ENCODE results near the gene GRM1. TPM values are rescaled to one million over a fixed set of nuclear protein-coding genes. Genes with fewer than 3 reads are reported as not detected.

The GRM1 gene
- polyA plus RNA-seq, 2 of the 4 experiments (the other 2 are of a cell fraction) = 0.04 TPM; not detected in 1

- Histone ChIP-seq H3K9me3 (no peaks in the 10 kb centered on the region), H3K4me2 (no peak overlapping the region), H3K27ac (no peak overlapping the region), H3K4me1 (no peaks in the 10 kb centered on the region), H3K4me3 (no peak overlapping the region)
- WGBS (ENCODE audit: missing lambda C conversion rate) = 41% methylated on average over 7 of the region's 7 CpGs
- ChIA-PET CTCF (interaction anchor here (1.0 kb wide), 1 partner anchor 46 kb away, joined by 3 read pairs; no protein-coding TSS in a partner anchor), POLR2A (no interaction called here)
- FAIRE-seq = no peak
- ATAC-seq = no peak
- DNase-seq (ENCODE audit: low read depth in 1 of 2, low spot score in 1 of 2) = no peak
- TF ChIP-seq EHF (CRISPR knock-in tag; IDR thresholded peaks at IDR 0.05) = no peak
- no peak for TF ChIP-seq KDM5A (IDR thresholded peaks at IDR 0.05)
- no peak for TF ChIP-seq GATA3 (IDR thresholded peaks at IDR 0.05; ENCODE audit: borderline replicate concordance)
- no peak for TF ChIP-seq ESRRA (IDR thresholded peaks at IDR 0.05; ENCODE audit: borderline replicate concordance, low read length)
- TF ChIP-seq NPAS2 (CRISPR knock-in tag; IDR thresholded peaks at IDR 0.05; ENCODE audit: borderline replicate concordance) = no peak
- TF ChIP-seq ZNF302 (CRISPR knock-in tag; IDR thresholded peaks at IDR 0.05) = no peak
Measured at GRCh38 chr6:146426516-146426915, 397.7 kb downstream of the GRM1 start.

- 92% methylated on average over 4 of the region's 4 CpGs for WGBS (ENCODE audit: missing lambda C conversion rate)
- no peaks in the 10 kb centered on the region for H3K9me3 ChIP-seq
- ATAC-seq = no peak
- TF ChIP-seq CBX8 (IDR thresholded peaks at IDR 0.05) (no peak), POLR2A (IDR thresholded peaks at IDR 0.05; ENCODE audit: low read length) (no peak), RNF2 (IDR thresholded peaks at IDR 0.05; ENCODE audit: borderline replicate concordance, low read depth) (no peak)
- no peaks in the 10 kb centered on the region for H3K4me1 ChIP-seq
- no peak overlapping the region for H3K4me2 ChIP-seq
- H3K27ac ChIP-seq = no peak overlapping the region
- no peak for DNase-seq (ENCODE audit: low read depth in 1 of 2, low spot score in 1 of 2)
- POLR2A ChIA-PET = no interaction called here
- no peak overlapping the region for H3K4me3 ChIP-seq
- CTCF ChIA-PET = no interaction called here
- FAIRE-seq = no peak
Measured at GRCh38 chr6:146429831-146430230, 401.0 kb downstream of the GRM1 start.

GRCh38 chr6:146433881-146434731, 405.2 kb downstream of the GRM1 start:
- WGBS (ENCODE audit: missing lambda C conversion rate) = 62% methylated on average over 31 of the region's 59 CpGs
- Histone ChIP-seq H3K4me2 (no peak overlapping the region), H3K4me1 (no peaks in the 10 kb centered on the region), H3K9me3 (no peaks in the 10 kb centered on the region), H3K27ac (no peak overlapping the region), H3K4me3 (no peak overlapping the region)
- FAIRE-seq = no peak
- ChIA-PET POLR2A (no interaction called here), CTCF (no interaction called here)
- TF ChIP-seq POLR2A (IDR thresholded peaks at IDR 0.05; ENCODE audit: low read length) (no peak), MAFK (IDR thresholded peaks at IDR 0.05; ENCODE audit: partially characterized antibody) (no peak), MAX (IDR thresholded peaks at IDR 0.05) (no peak), HDAC2 (IDR thresholded peaks at IDR 0.05) (no peak), MAZ (IDR thresholded peaks at IDR 0.05; ENCODE audit: borderline replicate concordance, low read depth, low read length) (no peak), HOXA7 (CRISPR knock-in tag; IDR thresholded peaks at IDR 0.05) (no peak), CHD2 (IDR thresholded peaks at IDR 0.05; ENCODE audit: low read length, partially characterized antibody) (no peak), RFX5 (IDR thresholded peaks at IDR 0.05) (no peak), ATOH8 (CRISPR knock-in tag; IDR thresholded peaks at IDR 0.05; ENCODE audit: low read depth) (no peak), MYC (IDR thresholded peaks at IDR 0.05; ENCODE audit: borderline replicate concordance, low read length) (no peak)
- ATAC-seq = no peak
- DNase-seq (ENCODE audit: low read depth in 1 of 2, low spot score in 1 of 2) = no peak

- ATAC-seq = no peak
- Histone ChIP-seq H3K9me3 (no peaks in the 10 kb centered on the region), H3K4me1 (no peaks in the 10 kb centered on the region), H3K27ac (no peak overlapping the region), H3K4me2 (no peak overlapping the region), H3K4me3 (no peak overlapping the region)
- WGBS (ENCODE audit: missing lambda C conversion rate) = 59% methylated on average over 10 of the region's 15 CpGs
- CTCF ChIA-PET = no interaction called here
- FAIRE-seq = no peak
- DNase-seq (ENCODE audit: low read depth in 1 of 2, low spot score in 1 of 2) = no peak
- POLR2A ChIA-PET = no interaction called here
- TF ChIP-seq HOXB13 (CRISPR knock-in tag; IDR thresholded peaks at IDR 0.05; ENCODE audit: low read depth) (no peak), KDM5A (IDR thresholded peaks at IDR 0.05) (no peak), KDM1A (IDR thresholded peaks at IDR 0.05; ENCODE audit: low read depth) (no peak), MYC (IDR thresholded peaks at IDR 0.05; ENCODE audit: borderline replicate concordance, low read length) (no peak), REST (IDR thresholded peaks at IDR 0.05) (no peak), MAFK (IDR thresholded peaks at IDR 0.05; ENCODE audit: partially characterized antibody) (no peak), EHMT2 (IDR thresholded peaks at IDR 0.05; ENCODE audit: low read depth) (no peak), PHF8 (IDR thresholded peaks at IDR 0.05; ENCODE audit: borderline replicate concordance, low read depth) (no peak), HOXB5 (CRISPR knock-in tag; IDR thresholded peaks at IDR 0.05) (no peak), CHD2 (IDR thresholded peaks at IDR 0.05; ENCODE audit: low read length, partially characterized antibody) (no peak), BHLHE40 (IDR thresholded peaks at IDR 0.05; ENCODE audit: low read depth, low read length) (no peak), ZSCAN20 (CRISPR knock-in tag; IDR thresholded peaks at IDR 0.05) (no peak), JUN (IDR thresholded peaks at IDR 0.05) (no peak)
Measured at GRCh38 chr6:146434732-146435390, 406.0 kb downstream of the GRM1 start.

Measured in A549 (cell line).